Stomach (tissue), 4 donors: ENCODE measurements around the gene ARRB1.

Experiments used
- POLR2A ChIP-seq, 4 donors: fragments of 450-650 bp; IDR thresholded peaks; one replicate each; pipeline ENCODE4 v1.6.1; 2016; ENCODE audit warnings: antibody characterized with exemption in 4 of 4, control low read depth in 2 of 4, mild to moderate bottlenecking in 1 of 4, moderate library complexity in 1 of 4
- POLR2AphosphoS5 ChIP-seq, 3 donors: sonication (generic); formaldehyde crosslinking; IDR thresholded peaks; one replicate each; pipeline ENCODE4 v1.6.1; 2016; ENCODE audit warnings: antibody characterized with exemption in 3 of 3
- TF ChIP-seq, protein P1 (sequence below), 7 experiments: fragments of 450-650 bp in 4 of 7; fragments of 200-600 bp in 3 of 7; sonication (generic) in 3 of 7; IDR thresholded peaks; one replicate each; pipeline ENCODE4 v1.5.1; 2016 to 2019; ENCODE audit warnings: antibody characterized with exemption in 7 of 7, control low read depth in 2 of 7, mild to moderate bottlenecking in 1 of 7

DNA sequence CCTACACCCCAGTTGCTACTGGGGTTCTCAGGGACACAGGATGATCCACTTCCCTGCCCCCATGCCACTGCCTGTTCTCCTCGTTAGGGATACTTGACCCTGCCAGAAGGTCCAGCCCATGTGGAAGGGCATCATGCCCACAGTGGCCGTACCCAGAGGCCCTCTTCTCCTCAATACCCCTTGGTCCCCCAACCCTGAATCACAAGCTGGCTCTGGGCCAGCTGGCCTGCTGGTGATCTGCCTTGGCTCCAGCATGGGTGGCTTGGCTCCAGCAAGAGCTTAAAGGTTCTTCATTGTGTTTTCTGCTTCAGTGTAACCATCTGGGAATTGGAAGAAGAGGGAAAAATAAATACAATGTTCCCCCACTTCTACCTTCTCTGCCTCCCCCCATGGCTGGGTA, 122.0 kb downstream of the ARRB1 start:
- TF ChIP-seq POLR2AphosphoS5 (IDR thresholded peaks at IDR 0.05), result no peak
- no peak for TF ChIP-seq POLR2A (IDR thresholded peaks at IDR 0.05)
- TF ChIP-seq, protein P1, sequence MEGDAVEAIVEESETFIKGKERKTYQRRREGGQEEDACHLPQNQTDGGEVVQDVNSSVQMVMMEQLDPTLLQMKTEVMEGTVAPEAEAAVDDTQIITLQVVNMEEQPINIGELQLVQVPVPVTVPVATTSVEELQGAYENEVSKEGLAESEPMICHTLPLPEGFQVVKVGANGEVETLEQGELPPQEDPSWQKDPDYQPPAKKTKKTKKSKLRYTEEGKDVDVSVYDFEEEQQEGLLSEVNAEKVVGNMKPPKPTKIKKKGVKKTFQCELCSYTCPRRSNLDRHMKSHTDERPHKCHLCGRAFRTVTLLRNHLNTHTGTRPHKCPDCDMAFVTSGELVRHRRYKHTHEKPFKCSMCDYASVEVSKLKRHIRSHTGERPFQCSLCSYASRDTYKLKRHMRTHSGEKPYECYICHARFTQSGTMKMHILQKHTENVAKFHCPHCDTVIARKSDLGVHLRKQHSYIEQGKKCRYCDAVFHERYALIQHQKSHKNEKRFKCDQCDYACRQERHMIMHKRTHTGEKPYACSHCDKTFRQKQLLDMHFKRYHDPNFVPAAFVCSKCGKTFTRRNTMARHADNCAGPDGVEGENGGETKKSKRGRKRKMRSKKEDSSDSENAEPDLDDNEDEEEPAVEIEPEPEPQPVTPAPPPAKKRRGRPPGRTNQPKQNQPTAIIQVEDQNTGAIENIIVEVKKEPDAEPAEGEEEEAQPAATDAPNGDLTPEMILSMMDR (IDR thresholded peaks at IDR 0.05), result no peak
